ENCODE results near the gene MARCHF10.
"Not testable (repeated sequence)": the region's sequence is repeated elsewhere in the genome, so short reads cannot be mapped to it uniquely, and the experiment has no call there.

The MARCHF10 gene

GRCh38 chr17:62807812-62808575 is at the start of gene MARCHF10:
MARCHF10 (minus strand) TSS chr17:62808314; CDS start chr17:62801735, 6,579 bp downstream.
- DNase-seq (ENCODE audit: low read depth): no peak

- DNase-seq (ENCODE audit: low read depth): no peak
Observed at GRCh38 chr17:62857526-62857925, 49.4 kb upstream of the MARCHF10 start.

GRCh38 chr17:62856594-62856993 is 48.5 kb upstream of the MARCHF10 start:
- DNase-seq (ENCODE audit: low read depth): no peak

- DNase-seq (ENCODE audit: low read depth): no peak
Observed at GRCh38 chr17:62855156-62855555, 47.0 kb upstream of the MARCHF10 start.

GRCh38 chr17:62854098-62854680 is 46.1 kb upstream of the MARCHF10 start:
- peak; percentile 86 for DNase-seq (ENCODE audit: low read depth)

GRCh38 chr17:62852195-62852594 is 44.1 kb upstream of the MARCHF10 start:
- no peak for DNase-seq (ENCODE audit: low read depth)

GRCh38 chr17:62849591-62850415 is 41.7 kb upstream of the MARCHF10 start:
- not testable (repeated sequence) for DNase-seq (ENCODE audit: low read depth)

- DNase-seq (ENCODE audit: low read depth): no peak
Observed at GRCh38 chr17:62848334-62848733, 40.2 kb upstream of the MARCHF10 start.

- DNase-seq (ENCODE audit: low read depth): no peak
Observed at GRCh38 chr17:62847426-62847825, 39.3 kb upstream of the MARCHF10 start.

GRCh38 chr17:62840871-62841270 is 32.8 kb upstream of the MARCHF10 start:
- no peak for DNase-seq (ENCODE audit: low read depth)

- not testable (repeated sequence) for DNase-seq (ENCODE audit: low read depth)
Observed at GRCh38 chr17:62833816-62834215, 25.7 kb upstream of the MARCHF10 start.

GRCh38 chr17:62832405-62832804 is 24.3 kb upstream of the MARCHF10 start:
- DNase-seq (ENCODE audit: low read depth): no peak

- not testable (repeated sequence) for DNase-seq (ENCODE audit: low read depth)
Observed at GRCh38 chr17:62831066-62831465, 23.0 kb upstream of the MARCHF10 start.

- peak; percentile 15 for DNase-seq (ENCODE audit: low read depth)
Observed at GRCh38 chr17:62827746-62828485, 19.8 kb upstream of the MARCHF10 start.

- no peak for DNase-seq (ENCODE audit: low read depth)
Observed at GRCh38 chr17:62826956-62827355, 18.8 kb upstream of the MARCHF10 start.

GRCh38 chr17:62825182-62825581 is 17.1 kb upstream of the MARCHF10 start:
- no peak for DNase-seq (ENCODE audit: low read depth)

GRCh38 chr17:62824290-62825131 is 16.4 kb upstream of the MARCHF10 start:
- DNase-seq (ENCODE audit: low read depth): peak; percentile 89

- peak; percentile 46 for DNase-seq (ENCODE audit: low read depth)
Observed at GRCh38 chr17:62823111-62823893, 15.2 kb upstream of the MARCHF10 start.

GRCh38 chr17:62822080-62822904 is 14.2 kb upstream of the MARCHF10 start:
- DNase-seq (ENCODE audit: low read depth): no peak

Data from fibroblast of gingiva (primary cell).